GM12891 (cell line): ENCODE results near the gene EXD3.

Source experiments
- POLR2A ChIP-seq: IDR thresholded peaks from 2 replicates; pipeline ENCODE4 v1.6.1; 2011; ENCODE audit warnings: low read depth, low read length, control low read depth
- POLR2AphosphoS5 ChIP-seq: IDR thresholded peaks from 2 replicates; pipeline ENCODE4 v1.6.1; 2011; ENCODE audit warnings: low read depth, low read length, control low read depth
- POU2F2 ChIP-seq: IDR thresholded peaks from 2 replicates; pipeline ENCODE4 v1.6.1; 2011; ENCODE audit warnings: low read depth, mild to moderate bottlenecking, control low read depth, low read length, moderate library complexity
- SPI1 ChIP-seq: IDR thresholded peaks from 2 replicates; pipeline ENCODE4 v1.6.1; 2011; ENCODE audit warnings: low read depth, low read length, control low read depth
- TAF1 ChIP-seq: IDR thresholded peaks from 2 replicates; pipeline ENCODE4 v1.6.1; 2011; ENCODE audit warnings: low read depth, low read length, control low read depth

- no peak for TF ChIP-seq POLR2AphosphoS5
- TF ChIP-seq POLR2A: no peak
- TF ChIP-seq SPI1: no peak
- TF ChIP-seq TAF1: no peak
- no peak for TF ChIP-seq POU2F2
These were observed 40.4 kb downstream of the EXD3 start for GRCh38 chr9:137382444-137383080.
